BE2C (cell line): ENCODE results near the gene CPXM2.

Experiments used
- DNase-seq: peaks from one replicate; pipeline ENCODE4 v3.0.0-alpha.2; 2020
- H3K27me3 ChIP-seq: fragments of 250-450 bp; sonication (Bioruptor Pico); 2 replicates; pipeline ENCODE4 v1.5.1; 2020; ENCODE audit warnings: mild to moderate bottlenecking
- H3K36me3 ChIP-seq: fragments of 250-450 bp; sonication (Bioruptor Pico); 2 replicates; pipeline ENCODE4 v1.5.1; 2020; ENCODE audit warnings: mild to moderate bottlenecking
- H3K4me1 ChIP-seq: fragments of 250-450 bp; sonication (Bioruptor Pico); 2 replicates; pipeline ENCODE4 v1.5.1; 2020
- H3K4me3 ChIP-seq: 2 replicates; pipeline ENCODE4 v1.5.1; 2011; ENCODE audit warnings: low read depth, low read length
- H3K9me3 ChIP-seq: fragments of 250-450 bp; sonication (Bioruptor Pico); 2 replicates; pipeline ENCODE4 v1.5.1; 2020
- TF ChIP-seq, protein P1 (sequence below): IDR thresholded peaks from 2 replicates; pipeline ENCODE4 v1.5.1; 2012; ENCODE audit warnings: mild to moderate bottlenecking, low read depth, low read length

Gene CPXM2

DNA sequence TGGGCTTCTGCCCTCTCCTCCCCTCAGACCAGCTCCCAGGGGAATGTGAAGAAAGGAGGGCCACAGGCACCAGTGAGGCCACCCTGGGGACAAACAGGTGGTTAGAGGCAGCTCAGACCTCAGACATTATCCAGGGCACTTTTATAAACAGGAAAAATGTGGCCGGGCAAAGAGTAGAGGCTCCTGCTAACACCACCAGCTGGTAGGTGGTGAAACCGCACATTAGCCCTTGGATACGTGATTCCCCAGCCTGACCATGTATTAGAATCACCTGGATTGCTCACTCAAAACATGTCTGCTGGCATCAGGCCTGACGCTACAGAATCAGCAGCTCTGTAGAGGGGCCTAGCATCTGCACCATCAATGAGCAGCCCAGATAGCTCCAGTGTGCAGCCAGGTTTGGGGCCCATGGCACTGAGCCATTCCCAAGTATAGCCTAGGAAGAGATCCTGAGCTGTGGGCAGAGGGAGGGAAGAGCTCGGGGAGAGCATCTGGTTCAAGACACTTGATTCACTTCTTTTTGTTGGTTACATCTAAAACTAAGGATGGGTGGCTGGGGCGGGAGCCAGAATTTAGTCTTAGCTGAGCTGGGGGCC lies 188.3 kb downstream of the CPXM2 start:
- DNase-seq, result no peak
- TF ChIP-seq, protein P1, sequence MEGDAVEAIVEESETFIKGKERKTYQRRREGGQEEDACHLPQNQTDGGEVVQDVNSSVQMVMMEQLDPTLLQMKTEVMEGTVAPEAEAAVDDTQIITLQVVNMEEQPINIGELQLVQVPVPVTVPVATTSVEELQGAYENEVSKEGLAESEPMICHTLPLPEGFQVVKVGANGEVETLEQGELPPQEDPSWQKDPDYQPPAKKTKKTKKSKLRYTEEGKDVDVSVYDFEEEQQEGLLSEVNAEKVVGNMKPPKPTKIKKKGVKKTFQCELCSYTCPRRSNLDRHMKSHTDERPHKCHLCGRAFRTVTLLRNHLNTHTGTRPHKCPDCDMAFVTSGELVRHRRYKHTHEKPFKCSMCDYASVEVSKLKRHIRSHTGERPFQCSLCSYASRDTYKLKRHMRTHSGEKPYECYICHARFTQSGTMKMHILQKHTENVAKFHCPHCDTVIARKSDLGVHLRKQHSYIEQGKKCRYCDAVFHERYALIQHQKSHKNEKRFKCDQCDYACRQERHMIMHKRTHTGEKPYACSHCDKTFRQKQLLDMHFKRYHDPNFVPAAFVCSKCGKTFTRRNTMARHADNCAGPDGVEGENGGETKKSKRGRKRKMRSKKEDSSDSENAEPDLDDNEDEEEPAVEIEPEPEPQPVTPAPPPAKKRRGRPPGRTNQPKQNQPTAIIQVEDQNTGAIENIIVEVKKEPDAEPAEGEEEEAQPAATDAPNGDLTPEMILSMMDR, result no peak
- no peaks in the 10 kb centered on the region for H3K4me1 ChIP-seq

More for the DNA sequence above, 188.3 kb downstream of the CPXM2 start:
- Histone ChIP-seq H3K27me3 (no peaks in the 10 kb centered on the region), H3K9me3 (no peaks in the 10 kb centered on the region; the same call in 1 of the 2 replicates), H3K4me3 (no peak overlapping the region), H3K36me3 (no peaks in the 10 kb centered on the region)
